Measurements from ENCODE around the gene DLG1. TPM values are rescaled to one million over a fixed set of nuclear protein-coding genes. Genes with fewer than 3 reads are reported as not detected.

Gene DLG1
- total and polyA plus RNA-seq, 2 of the 4 experiments (the other 2 are of a cell fraction): 21.2 to 57.7 TPM

DNA sequence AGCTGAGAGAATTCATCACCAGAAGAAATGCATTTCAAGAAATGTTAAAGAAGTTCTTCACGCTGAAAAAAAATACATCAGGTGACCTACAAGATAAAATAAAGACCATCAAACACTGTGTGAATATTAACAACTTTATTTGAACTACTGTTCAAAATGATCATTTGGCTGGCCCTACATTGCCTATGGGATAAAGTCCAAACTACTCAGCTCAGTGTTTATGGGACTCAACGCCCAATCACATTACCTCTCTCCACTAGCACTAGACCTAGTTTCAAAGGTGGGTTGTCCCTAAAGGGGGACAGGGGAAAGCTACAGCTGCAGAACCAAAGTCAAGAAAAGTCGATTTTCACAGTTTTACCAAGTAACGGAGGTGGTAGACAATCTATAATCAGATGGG is 62.0 kb downstream of the DLG1 start:
- POLR2A ChIA-PET (ENCODE audit: unreplicated experiment): no interaction called here
- ATAC-seq (ENCODE audit: low read depth): no peak

More for the DNA sequence above, 62.0 kb downstream of the DLG1 start:
- dilution Hi-C loops (cut with HindIII; ENCODE audit: low sequenced_read_pairs, unreplicated experiment) (no loop called here), in situ Hi-C loops (cut with MboI; ENCODE audit: low sequenced_read_pairs) (no loop called here), intact Hi-C loops (cut with micrococcal nuclease) (no loop called here)
- no peak overlapping the region for H3K4me3 ChIP-seq (ENCODE audit: insufficient read depth, low read depth, low read length)
- H3K4me2 ChIP-seq (ENCODE audit: low read depth, low read length): no peak overlapping the region
- H4K5ac ChIP-seq (ENCODE audit: low read depth, low read length): no peak overlapping the region
- no peak overlapping the region for H4K8ac ChIP-seq (ENCODE audit: low read depth in 2 of 2, low read length in 2 of 2)
- no peak overlapping the region for H3K27ac ChIP-seq (ENCODE audit: insufficient read depth, low read length)
- no peak overlapping the region for H2AK9ac ChIP-seq (replicated peaks; ENCODE audit: low read depth, low read length, poor library complexity)
- H3K79me1 ChIP-seq (ENCODE audit: low read depth in 1 of 2, low read length in 2 of 2): peaks cover 41 to 65% of the 10 kb centered on the region in 2 experiments
- H3K23ac ChIP-seq (ENCODE audit: low read depth, low read length): no peak overlapping the region
- H3K27me3 ChIP-seq (ENCODE audit: control insufficient read depth, insufficient read depth, low read length): no peaks in the 10 kb centered on the region
- H3K9me3 ChIP-seq (ENCODE audit: control insufficient read depth, insufficient read depth, low read length): no peaks in the 10 kb centered on the region
- TF ChIP-seq POLR2A (IDR thresholded peaks at IDR 0.05; ENCODE audit: low read depth, low read length) (no peak), FOS (IDR thresholded peaks at IDR 0.05; ENCODE audit: low read depth, low read length) (no peak)
- H3K18ac ChIP-seq (ENCODE audit: low read depth, low read length): no peak overlapping the region
- peaks cover 1% of the 10 kb centered on the region; the same call in 1 of the 2 replicates for H3K4me1 ChIP-seq (ENCODE audit: control insufficient read depth, insufficient read depth, low read length)
- no peak overlapping the region for H2AK5ac ChIP-seq (ENCODE audit: low read depth, low read length)
- no peak overlapping the region for H3K9ac ChIP-seq (ENCODE audit: low read depth, low read length)
- CTCF ChIA-PET: interaction anchor here (1.4 kb wide), 1 partner anchor 21 kb away, joined by 3 read pairs; no protein-coding TSS in a partner anchor
- no peak overlapping the region for H3K4ac ChIP-seq (ENCODE audit: low read depth, low read length)
- WGBS, 2 experiments (ENCODE audit: extremely low coverage in 2 of 2, insufficient read length in 1 of 2): no CpG with 5 or more reads among the region's 4 CpGs
- H3K36me3 ChIP-seq (ENCODE audit: control insufficient read depth, insufficient read depth, low read length): no peaks in the 10 kb centered on the region
- no peak overlapping the region for H2BK15ac ChIP-seq (ENCODE audit: low read depth, low read length)
- H2BK120ac ChIP-seq (ENCODE audit: low read depth, low read length): no peak overlapping the region
- H2BK20ac ChIP-seq (ENCODE audit: low read depth, low read length): no peak overlapping the region
- H4K91ac ChIP-seq (ENCODE audit: insufficient read depth, low read depth, low read length): no peak overlapping the region
- H3K56ac ChIP-seq (ENCODE audit: extremely low read depth, insufficient read depth, low read length): no peak overlapping the region
- BruUV-seq (replicated peaks): no TSS peak
- H3K14ac ChIP-seq (replicated peaks; ENCODE audit: low read depth, low read length): no peak overlapping the region
- DNase-seq: no peak
- H2BK5ac ChIP-seq (ENCODE audit: low read depth, low read length, poor library complexity, severe bottlenecking): no peak overlapping the region
- peaks cover 42% of the 10 kb centered on the region; the same call in 1 of the 2 replicates for H4K20me1 ChIP-seq (ENCODE audit: insufficient read depth, low read length)
- H3K9me1 ChIP-seq (ENCODE audit: insufficient read depth, low read length): 0 out of 2 replicates have a peak, but pooled peaks cover 5% of the 10 kb centered on the region
- no peak overlapping the region for H2AFZ ChIP-seq (replicated peaks; ENCODE audit: low read length, poor library complexity)

All from IMR-90 (cell line).